Measurements from ENCODE around the gene OMA1.

- TF ChIP-seq EZH2 (IDR thresholded peaks at IDR 0.05; ENCODE audit: borderline replicate concordance, insufficient read depth, low read length, poor library complexity, severe bottlenecking), result no peak
- no peak for TF ChIP-seq EP300 (conservative IDR thresholded peaks at IDR 0.05; ENCODE audit: poor library complexity, severe bottlenecking)
These were observed 99.5 kb downstream of the OMA1 start for GRCh38 chr1:58447042-58447441.

Measured in neural cell (in vitro differentiated cells).